HepG2 (cell line): Measurements from ENCODE around the gene SNHG17. TPM values are rescaled to one million over a fixed set of nuclear protein-coding genes. Genes with fewer than 3 reads are reported as not detected.

Experiments
- CBFB ChIP-seq: sonication (generic); formaldehyde crosslinking; IDR thresholded peaks from 2 replicates; pipeline ENCODE4 v1.4.0; 2020; ENCODE audit warnings: missing genetic modification reagents
- CHD2 ChIP-seq: IDR thresholded peaks from 2 replicates; pipeline ENCODE4 v1.6.1; 2011; ENCODE audit warnings: low read depth, low read length, improper control_type of control experiment
- HCFC1 ChIP-seq: fragments of 150-350 bp; IDR thresholded peaks from 2 replicates; pipeline ENCODE4 v1.6.1; 2014; ENCODE audit warnings: low read depth, low read length
- HDAC6 ChIP-seq: fragments of 200-600 bp; sonication (generic); IDR thresholded peaks from 2 replicates; pipeline ENCODE4 v1.7.0; 2017; ENCODE audit warnings: mild to moderate bottlenecking, antibody characterized with exemption, low read length, low read depth
- MAFG ChIP-seq: sonication (generic); formaldehyde crosslinking; IDR thresholded peaks from 2 replicates; pipeline ENCODE4 v1.5.1; 2020; ENCODE audit warnings: mild to moderate bottlenecking, missing genetic modification reagents
- MEIS2 ChIP-seq: sonication (generic); formaldehyde crosslinking; IDR thresholded peaks from 2 replicates; pipeline ENCODE4 v1.9.0; 2021; ENCODE audit warnings: mild to moderate bottlenecking, missing genetic modification reagents
- NCOA5 ChIP-seq: sonication (generic); formaldehyde crosslinking; IDR thresholded peaks from 2 replicates; pipeline ENCODE4 v1.4.0; 2020; ENCODE audit warnings: missing genetic modification reagents
- NFE2L1 ChIP-seq: sonication (generic); formaldehyde crosslinking; IDR thresholded peaks from 2 replicates; pipeline ENCODE4 v1.4.0; 2020; ENCODE audit warnings: missing genetic modification reagents, mild to moderate bottlenecking, borderline replicate concordance
- NFYC ChIP-seq: IDR thresholded peaks from 2 replicates; pipeline ENCODE4 v1.6.1; 2016; ENCODE audit warnings: missing genetic modification reagents, missing compliant biosample characterization
- RARA ChIP-seq: IDR thresholded peaks from 2 replicates; pipeline ENCODE4 v1.6.1; 2016; ENCODE audit warnings: missing genetic modification reagents, missing compliant biosample characterization
- RXRB ChIP-seq: IDR thresholded peaks from 2 replicates; pipeline ENCODE4 v1.6.1; 2016; ENCODE audit warnings: borderline replicate concordance, missing genetic modification reagents, missing compliant biosample characterization
- THAP11 ChIP-seq: IDR thresholded peaks from 2 replicates; pipeline ENCODE4 v1.6.1; 2016; ENCODE audit warnings: missing biosample characterization, missing genetic modification reagents
- TOPORS ChIP-seq: sonication (generic); formaldehyde crosslinking; IDR thresholded peaks from 2 replicates; pipeline ENCODE4 v1.8.0; 2023; ENCODE audit warnings: mild to moderate bottlenecking, missing genetic modification reagents
- U2AF2 ChIP-seq: fragments of 200-400 bp; formaldehyde crosslinking; IDR thresholded peaks from 2 replicates; pipeline ENCODE4 v1.6.1; 2017; ENCODE audit warnings: low read depth, mild to moderate bottlenecking, low read length
- ZFP36L1 ChIP-seq: sonication (generic); formaldehyde crosslinking; IDR thresholded peaks from 2 replicates; pipeline ENCODE4 v1.8.0; 2022; ENCODE audit warnings: mild to moderate bottlenecking, missing genetic modification reagents, moderate library complexity
- ZNF335 ChIP-seq: sonication (generic); formaldehyde crosslinking; IDR thresholded peaks from 2 replicates; pipeline ENCODE4 v1.4.0; 2020; ENCODE audit warnings: missing genetic modification reagents
- ZNF703 ChIP-seq: sonication (generic); formaldehyde crosslinking; IDR thresholded peaks from 2 replicates; pipeline ENCODE4 v1.5.1; 2020; ENCODE audit warnings: missing genetic modification reagents, mild to moderate bottlenecking, moderate library complexity, borderline replicate concordance
- ZNF777 ChIP-seq: sonication (generic); formaldehyde crosslinking; IDR thresholded peaks from 2 replicates; pipeline ENCODE4 v1.4.0; 2020; ENCODE audit warnings: missing genetic modification reagents
- polyA plus RNA-seq, 8 experiments: library from polyadenylated mRNA; depleted of rRNA in 3 of 8; stranded (reverse) in 7 of 8; unstranded in 1 of 8; fragments of >200 nt; fragmentation: Illumina TruSeq in 4 of 8; extraction: Trizol in 4 of 8; gene quantifications; 2 replicates each; pipeline versions ENCODE4 v1.2.1 to v1.2.3, GENCODE V29; 2011 to 2016; ENCODE audit warnings: low read depth in 4 of 8, missing spikeins in 1 of 8, mixed read lengths in 1 of 8; ENCODE audit not compliant: insufficient read depth in 1 of 8
- total RNA-seq, 5 experiments: library from RNA; depleted of rRNA; stranded (reverse); fragments of >200 nt; fragmentation: Illumina TruSeq; extraction: Trizol; gene quantifications; 2 replicates each; pipeline ENCODE4 v1.2.3, GENCODE V29; 2016; ENCODE audit warnings: low read depth in 1 of 5
- TF ChIP-seq, protein P1 (sequence below), 2 experiments: fragments of 450-650 bp in 1 of 2; sonication (generic) in 1 of 2; formaldehyde crosslinking; IDR thresholded peaks; 2 replicates each; pipeline versions ENCODE4 v1.5.0 to v1.8.0; 2020 to 2022; ENCODE audit warnings: mild to moderate bottlenecking in 1 of 2, missing genetic modification reagents in 1 of 2
- TF ChIP-seq, protein P2 (sequence below): sonication (generic); formaldehyde crosslinking; IDR thresholded peaks from 2 replicates; pipeline ENCODE4 v1.5.1; 2020; ENCODE audit warnings: mild to moderate bottlenecking, missing genetic modification reagents
- TF ChIP-seq, protein P3 (sequence below), 2 experiments: sonication (generic) in 1 of 2; formaldehyde crosslinking in 1 of 2; IDR thresholded peaks; 2 replicates each; pipeline versions ENCODE4 v1.5.1 to v1.6.1; 2011 to 2020; ENCODE audit warnings: borderline replicate concordance in 1 of 2, low read depth in 1 of 2, low read length in 1 of 2, mild to moderate bottlenecking in 1 of 2, missing genetic modification reagents in 1 of 2, moderate library complexity in 1 of 2
- TF ChIP-seq, protein P4 (sequence below): IDR thresholded peaks from 2 replicates; pipeline ENCODE4 v1.6.1; 2012; ENCODE audit warnings: low read length, improper control_type of control experiment

SNHG17 gene
- total and polyA plus RNA-seq, 2 of the 13 experiments (the other 11 are each of a cell fraction or from before 2014, with no cell fraction given) = 26.2 to 41.2 TPM

DNA sequence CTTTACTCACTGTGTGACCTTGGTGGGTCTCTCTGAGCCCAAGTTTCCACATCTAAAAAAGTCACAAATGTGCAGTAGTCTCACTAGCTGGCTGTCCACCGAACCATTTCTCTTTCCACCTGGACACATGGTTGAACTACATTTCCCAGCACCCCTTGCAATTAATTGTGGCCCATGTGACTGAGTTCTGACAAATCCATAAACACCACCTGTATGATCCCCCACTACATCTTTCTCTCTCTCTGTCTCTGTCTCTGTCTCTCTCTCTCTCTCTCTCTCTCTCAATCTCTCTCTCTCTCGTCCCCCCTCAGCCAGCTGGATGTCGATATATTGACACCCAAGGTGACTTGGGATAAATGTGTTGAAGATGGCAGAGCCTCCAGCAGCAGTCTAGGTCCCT, 42.8 kb downstream of the SNHG17 start (continued):
- TF ChIP-seq CBFB (no peak), ZNF703 (no peak), RXRB (CRISPR knock-in tag) (no peak), ZFP36L1 (CRISPR knock-in tag) (no peak), NFE2L1 (CRISPR knock-in tag) (no peak), HCFC1 (peak; percentile 71; the same call in 1 of the 2 replicates), RARA (CRISPR knock-in tag) (no peak), CHD2 (no peak), MAFG (CRISPR knock-in tag) (no peak), U2AF2 (no peak), HDAC6 (no peak), ZNF335 (CRISPR knock-in tag) (no peak), ZNF777 (CRISPR knock-in tag) (no peak), NCOA5 (CRISPR knock-in tag) (no peak), THAP11 (CRISPR knock-in tag) (peak; percentile 97), NFYC (CRISPR knock-in tag) (peak; percentile 67), MEIS2 (CRISPR knock-in tag) (no peak), TOPORS (CRISPR knock-in tag) (no peak)
- TF ChIP-seq, protein P1, sequence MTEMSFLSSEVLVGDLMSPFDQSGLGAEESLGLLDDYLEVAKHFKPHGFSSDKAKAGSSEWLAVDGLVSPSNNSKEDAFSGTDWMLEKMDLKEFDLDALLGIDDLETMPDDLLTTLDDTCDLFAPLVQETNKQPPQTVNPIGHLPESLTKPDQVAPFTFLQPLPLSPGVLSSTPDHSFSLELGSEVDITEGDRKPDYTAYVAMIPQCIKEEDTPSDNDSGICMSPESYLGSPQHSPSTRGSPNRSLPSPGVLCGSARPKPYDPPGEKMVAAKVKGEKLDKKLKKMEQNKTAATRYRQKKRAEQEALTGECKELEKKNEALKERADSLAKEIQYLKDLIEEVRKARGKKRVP (CRISPR knock-in tag; IDR thresholded peaks at IDR 0.05) = no peak
- TF ChIP-seq, protein P2, sequence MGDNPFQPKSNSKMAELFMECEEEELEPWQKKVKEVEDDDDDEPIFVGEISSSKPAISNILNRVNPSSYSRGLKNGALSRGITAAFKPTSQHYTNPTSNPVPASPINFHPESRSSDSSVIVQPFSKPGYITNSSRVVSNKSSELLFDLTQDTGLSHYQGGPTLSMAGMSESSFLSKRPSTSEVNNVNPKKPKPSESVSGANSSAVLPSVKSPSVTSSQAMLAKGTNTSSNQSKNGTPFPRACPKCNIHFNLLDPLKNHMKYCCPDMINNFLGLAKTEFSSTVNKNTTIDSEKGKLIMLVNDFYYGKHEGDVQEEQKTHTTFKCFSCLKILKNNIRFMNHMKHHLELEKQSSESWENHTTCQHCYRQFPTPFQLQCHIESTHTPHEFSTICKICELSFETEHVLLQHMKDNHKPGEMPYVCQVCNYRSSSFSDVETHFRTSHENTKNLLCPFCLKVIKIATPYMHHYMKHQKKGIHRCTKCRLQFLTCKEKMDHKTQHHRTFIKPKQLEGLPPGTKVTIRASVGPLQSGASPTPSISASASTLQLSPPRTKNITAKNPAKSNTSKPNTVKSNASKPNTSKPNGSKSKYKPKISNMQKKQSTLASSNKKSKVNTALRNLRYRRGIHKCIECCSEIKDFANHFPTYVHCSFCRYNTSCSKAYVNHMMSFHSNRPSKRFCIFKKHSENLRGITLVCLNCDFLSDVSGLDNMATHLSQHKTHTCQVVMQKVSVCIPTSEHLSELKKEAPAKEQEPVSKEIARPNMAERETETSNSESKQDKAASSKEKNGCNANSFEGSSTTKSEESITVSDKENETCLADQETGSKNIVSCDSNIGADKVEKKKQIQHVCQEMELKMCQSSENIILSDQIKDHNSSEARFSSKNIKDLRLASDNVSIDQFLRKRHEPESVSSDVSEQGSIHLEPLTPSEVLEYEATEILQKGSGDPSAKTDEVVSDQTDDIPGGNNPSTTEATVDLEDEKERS (CRISPR knock-in tag) = no peak
- TF ChIP-seq, protein P3, sequence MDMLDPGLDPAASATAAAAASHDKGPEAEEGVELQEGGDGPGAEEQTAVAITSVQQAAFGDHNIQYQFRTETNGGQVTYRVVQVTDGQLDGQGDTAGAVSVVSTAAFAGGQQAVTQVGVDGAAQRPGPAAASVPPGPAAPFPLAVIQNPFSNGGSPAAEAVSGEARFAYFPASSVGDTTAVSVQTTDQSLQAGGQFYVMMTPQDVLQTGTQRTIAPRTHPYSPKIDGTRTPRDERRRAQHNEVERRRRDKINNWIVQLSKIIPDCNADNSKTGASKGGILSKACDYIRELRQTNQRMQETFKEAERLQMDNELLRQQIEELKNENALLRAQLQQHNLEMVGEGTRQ (IDR thresholded peaks at IDR 0.05; ENCODE audit: low read depth, low read length) = peak; percentile 84
- TF ChIP-seq, protein P3 (CRISPR knock-in tag; IDR thresholded peaks at IDR 0.05; ENCODE audit: borderline replicate concordance) = peak; percentile 91; the same call in 1 of the 2 replicates
- TF ChIP-seq, protein P4, sequence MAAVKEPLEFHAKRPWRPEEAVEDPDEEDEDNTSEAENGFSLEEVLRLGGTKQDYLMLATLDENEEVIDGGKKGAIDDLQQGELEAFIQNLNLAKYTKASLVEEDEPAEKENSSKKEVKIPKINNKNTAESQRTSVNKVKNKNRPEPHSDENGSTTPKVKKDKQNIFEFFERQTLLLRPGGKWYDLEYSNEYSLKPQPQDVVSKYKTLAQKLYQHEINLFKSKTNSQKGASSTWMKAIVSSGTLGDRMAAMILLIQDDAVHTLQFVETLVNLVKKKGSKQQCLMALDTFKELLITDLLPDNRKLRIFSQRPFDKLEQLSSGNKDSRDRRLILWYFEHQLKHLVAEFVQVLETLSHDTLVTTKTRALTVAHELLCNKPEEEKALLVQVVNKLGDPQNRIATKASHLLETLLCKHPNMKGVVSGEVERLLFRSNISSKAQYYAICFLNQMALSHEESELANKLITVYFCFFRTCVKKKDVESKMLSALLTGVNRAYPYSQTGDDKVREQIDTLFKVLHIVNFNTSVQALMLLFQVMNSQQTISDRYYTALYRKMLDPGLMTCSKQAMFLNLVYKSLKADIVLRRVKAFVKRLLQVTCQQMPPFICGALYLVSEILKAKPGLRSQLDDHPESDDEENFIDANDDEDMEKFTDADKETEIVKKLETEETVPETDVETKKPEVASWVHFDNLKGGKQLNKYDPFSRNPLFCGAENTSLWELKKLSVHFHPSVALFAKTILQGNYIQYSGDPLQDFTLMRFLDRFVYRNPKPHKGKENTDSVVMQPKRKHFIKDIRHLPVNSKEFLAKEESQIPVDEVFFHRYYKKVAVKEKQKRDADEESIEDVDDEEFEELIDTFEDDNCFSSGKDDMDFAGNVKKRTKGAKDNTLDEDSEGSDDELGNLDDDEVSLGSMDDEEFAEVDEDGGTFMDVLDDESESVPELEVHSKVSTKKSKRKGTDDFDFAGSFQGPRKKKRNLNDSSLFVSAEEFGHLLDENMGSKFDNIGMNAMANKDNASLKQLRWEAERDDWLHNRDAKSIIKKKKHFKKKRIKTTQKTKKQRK = no peak
